DND-41 (cell line): ENCODE results near the gene SLCO4A1.

ENCODE experiments used
- ATAC-seq: fragments of 200-7000 bp; cut with Tn5 transposase; 3 replicates; pipeline ENCODE4 v1.9.1; 2021; ENCODE audit warnings: low read depth; ENCODE audit not compliant: insufficient read depth
- DNase-seq: peaks from one replicate; pipeline ENCODE4 v3.0.0-alpha.2; 2020
- H2AFZ ChIP-seq: 2 replicates; pipeline ENCODE4 v1.6.0; 2012; ENCODE audit warnings: low read depth, low read length
- H3K27ac ChIP-seq: 2 replicates; pipeline ENCODE4 v1.5.1; 2012; ENCODE audit warnings: low read length, inconsistent platforms
- H3K27me3 ChIP-seq: fragments of 200-600 bp; sonication (generic); 2 replicates; pipeline ENCODE4 v1.6.0; 2012; ENCODE audit warnings: low read length, mild to moderate bottlenecking, inconsistent platforms; ENCODE audit not compliant: insufficient read depth, poor library complexity
- H3K36me3 ChIP-seq: 2 replicates; pipeline ENCODE4 v1.5.1; 2012; ENCODE audit warnings: low read length, inconsistent platforms; ENCODE audit not compliant: insufficient read depth
- H3K4me1 ChIP-seq: 2 replicates; pipeline ENCODE4 v1.5.1; 2012; ENCODE audit warnings: mild to moderate bottlenecking, low read length; ENCODE audit not compliant: insufficient read depth
- H3K4me2 ChIP-seq: 2 replicates; pipeline ENCODE4 v1.6.0; 2012; ENCODE audit warnings: mild to moderate bottlenecking, moderate library complexity, low read length, inconsistent platforms; ENCODE audit not compliant: insufficient read depth
- H3K4me3 ChIP-seq, 2 experiments: fragments of 200-600 bp in 1 of 2; shearing (Covaris generic) in 1 of 2; 2 replicates each; pipeline ENCODE4 v1.5.1; 2012 to 2016; ENCODE audit warnings: inconsistent platforms in 2 of 2, low read length in 2 of 2, mild to moderate bottlenecking in 2 of 2, low read depth in 1 of 2, moderate library complexity in 1 of 2
- H3K79me2 ChIP-seq: 2 replicates; pipeline ENCODE4 v1.6.0; 2012; ENCODE audit warnings: low read length, inconsistent platforms; ENCODE audit not compliant: insufficient read depth
- H3K9ac ChIP-seq: 2 replicates; pipeline ENCODE4 v1.6.0; 2012; ENCODE audit warnings: low read depth, mild to moderate bottlenecking, inconsistent platforms, low read length, moderate library complexity
- H3K9me3 ChIP-seq: 2 replicates; pipeline ENCODE4 v1.5.1; 2012; ENCODE audit warnings: low read length, moderate library complexity, mild to moderate bottlenecking, inconsistent platforms; ENCODE audit not compliant: insufficient read depth, severe bottlenecking
- H4K20me1 ChIP-seq: 2 replicates; pipeline ENCODE4 v1.6.0; 2012; ENCODE audit warnings: low read length; ENCODE audit not compliant: insufficient read depth
- CTCF ChIP-seq: IDR thresholded peaks from 2 replicates; pipeline ENCODE4 v1.5.1; 2012; ENCODE audit warnings: borderline replicate concordance, low read length, moderate library complexity, mild to moderate bottlenecking; ENCODE audit not compliant: poor library complexity, severe bottlenecking; ENCODE audit errors: extremely low read depth
- EZH2 ChIP-seq: IDR thresholded peaks from 3 replicates; pipeline ENCODE4 v1.6.1; 2012; ENCODE audit warnings: borderline replicate concordance, low read depth, mild to moderate bottlenecking, moderate library complexity, low read length, inconsistent platforms; ENCODE audit not compliant: severe bottlenecking

The SLCO4A1 gene

GRCh38 chr20:62631336-62632308 lies 10.7 kb upstream of the SLCO4A1 start:
- H3K27ac ChIP-seq: no peak overlapping the region
- H3K27me3 ChIP-seq: peaks cover 18% of the 10 kb centered on the region
- H3K79me2 ChIP-seq: no peaks in the 10 kb centered on the region
- no peaks in the 10 kb centered on the region for H3K36me3 ChIP-seq
- H3K9me3 ChIP-seq: no peaks in the 10 kb centered on the region
- H3K4me1 ChIP-seq: no peaks in the 10 kb centered on the region
- DNase-seq (no peak), ATAC-seq (no peak)
- peaks cover 3% of the 10 kb centered on the region; the same call in 1 of the 2 replicates for H4K20me1 ChIP-seq
- TF ChIP-seq EZH2 (no peak), CTCF (no peak)
- no peak overlapping the region for H2AFZ ChIP-seq
- H3K9ac ChIP-seq: no peak overlapping the region
- no peak overlapping the region for H3K4me2 ChIP-seq
- no peak overlapping the region for H3K4me3 ChIP-seq

GRCh38 chr20:62632575-62633090 lies 9.7 kb upstream of the SLCO4A1 start:
- no peak for DNase-seq
- TF ChIP-seq CTCF: no peak
- TF ChIP-seq EZH2: no peak
- H3K27me3 ChIP-seq: peaks cover 24% of the 10 kb centered on the region
- H3K9ac ChIP-seq: no peak overlapping the region
- no peaks in the 10 kb centered on the region for H3K36me3 ChIP-seq
- no peak overlapping the region for H3K27ac ChIP-seq
- H3K4me3 ChIP-seq: no peak overlapping the region
- no peaks in the 10 kb centered on the region for H3K79me2 ChIP-seq
- ATAC-seq: no peak
- no peaks in the 10 kb centered on the region for H3K4me1 ChIP-seq
- no peak overlapping the region for H2AFZ ChIP-seq
- H3K4me2 ChIP-seq: no peak overlapping the region
- no peaks in the 10 kb centered on the region for H3K9me3 ChIP-seq
- peaks cover 3% of the 10 kb centered on the region; the same call in 1 of the 2 replicates for H4K20me1 ChIP-seq

- H3K9me3 ChIP-seq: no peaks in the 10 kb centered on the region
- TF ChIP-seq CTCF: no peak
- no peak for TF ChIP-seq EZH2
- ATAC-seq (no peak), DNase-seq (no peak)
- H4K20me1 ChIP-seq: peaks cover 3% of the 10 kb centered on the region; the same call in 1 of the 2 replicates
- no peak overlapping the region for H3K27ac ChIP-seq
- peaks cover 32% of the 10 kb centered on the region for H3K27me3 ChIP-seq
- no peak overlapping the region for H2AFZ ChIP-seq
- no peak overlapping the region for H3K4me3 ChIP-seq
- no peak overlapping the region for H3K4me2 ChIP-seq
- H3K4me1 ChIP-seq: no peaks in the 10 kb centered on the region
- H3K36me3 ChIP-seq: no peaks in the 10 kb centered on the region
- H3K9ac ChIP-seq: no peak overlapping the region
- H3K79me2 ChIP-seq: no peaks in the 10 kb centered on the region
These were observed 8.5 kb upstream of the SLCO4A1 start for GRCh38 chr20:62633598-62634329.
